HG03354 (cell line): ENCODE results near the gene SIX5.
A peak's percentile ranks its signal among the peaks of the same experiment; 100 is the strongest.

Experiments
- ATAC-seq: cut with Tn5 transposase; IDR thresholded peaks from one replicate; pipeline ENCODE4 v1.9.1; 2021; ENCODE audit warnings: mild to moderate bottlenecking; ENCODE audit not compliant: unreplicated experiment, poor library complexity, severe bottlenecking

SIX5 gene

DNA sequence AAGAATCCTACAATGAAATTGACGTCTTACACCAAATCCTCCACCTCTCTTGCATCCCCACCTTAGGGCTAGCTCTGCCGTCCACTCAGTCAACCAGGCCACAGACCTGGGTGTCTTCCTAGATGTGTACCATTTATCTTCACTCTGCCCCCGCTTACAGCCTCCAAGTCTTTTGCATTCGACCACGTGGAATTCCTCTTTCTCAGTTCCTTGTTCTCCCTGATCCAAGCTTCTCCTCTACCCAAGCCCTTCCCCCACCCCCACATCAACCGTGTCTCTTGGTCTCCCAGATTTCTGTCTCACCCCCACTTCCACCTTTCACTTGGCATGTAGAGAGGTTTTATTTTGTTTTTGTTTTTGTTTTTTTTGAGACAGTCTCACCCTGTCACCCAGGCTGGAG lies 24.8 kb upstream of the SIX5 start:
- no peak for ATAC-seq

DNA sequence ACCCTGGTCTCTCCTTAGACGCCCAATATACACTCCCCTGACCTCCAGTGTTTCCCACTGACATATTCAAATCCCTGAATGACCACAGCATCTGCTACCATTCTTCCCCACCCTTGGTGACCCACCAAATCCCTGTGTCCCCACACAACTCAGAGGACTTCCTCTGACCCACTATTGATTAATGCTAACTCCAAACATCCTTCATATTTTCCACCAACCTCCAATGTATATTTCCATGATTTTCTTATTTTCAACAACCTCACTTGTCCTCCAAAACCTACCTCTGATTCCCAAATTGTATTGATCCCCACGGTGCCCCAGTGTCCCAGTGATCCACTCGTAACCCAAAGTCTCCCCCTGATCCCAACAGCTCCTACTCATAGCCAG lies 24.1 kb upstream of the SIX5 start:
- ATAC-seq, result no peak

DNA sequence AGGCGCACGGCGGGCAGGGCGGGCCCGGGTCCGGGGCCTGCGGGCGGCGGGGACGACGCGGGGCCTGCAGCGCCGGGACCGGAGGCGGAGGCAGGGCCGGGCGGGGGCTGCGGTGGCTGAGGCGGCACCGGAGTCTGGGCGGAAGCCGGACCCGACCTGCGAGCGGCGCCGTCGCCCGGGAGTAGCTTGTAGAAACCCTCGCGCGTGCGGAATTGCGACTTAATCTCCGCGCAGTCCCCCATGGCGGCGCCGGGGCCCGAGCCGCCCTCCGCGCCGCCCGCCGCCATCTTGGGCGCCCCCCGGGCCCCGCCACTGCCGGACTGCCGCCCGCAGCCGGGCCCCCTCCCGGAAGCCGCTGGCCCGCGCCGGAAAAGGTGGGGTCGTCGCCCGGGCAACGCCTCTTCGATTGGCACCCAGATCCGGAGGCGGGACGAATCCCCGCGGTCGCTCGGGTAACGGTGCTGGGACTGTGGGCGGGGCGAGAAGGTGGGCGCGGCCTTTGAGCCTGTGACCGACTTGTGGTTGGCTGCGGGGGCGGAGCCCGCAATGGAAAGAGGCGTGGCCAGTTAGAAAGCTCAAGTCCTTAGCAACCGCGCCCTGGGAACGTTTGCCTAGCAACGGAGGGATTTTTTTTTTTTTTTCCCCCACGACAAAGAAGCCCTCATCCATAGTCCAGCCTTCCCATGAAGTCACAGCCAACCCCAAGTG lies 23.6 kb upstream of the SIX5 start, which contains the start of gene DMWD:
Gene DMWD, minus strand, starts transcription at position 376 of the 708 bp plus-strand sequence. Its CDS starts 89 bp downstream, at position 287.
- ATAC-seq, result peak; percentile 94

DNA sequence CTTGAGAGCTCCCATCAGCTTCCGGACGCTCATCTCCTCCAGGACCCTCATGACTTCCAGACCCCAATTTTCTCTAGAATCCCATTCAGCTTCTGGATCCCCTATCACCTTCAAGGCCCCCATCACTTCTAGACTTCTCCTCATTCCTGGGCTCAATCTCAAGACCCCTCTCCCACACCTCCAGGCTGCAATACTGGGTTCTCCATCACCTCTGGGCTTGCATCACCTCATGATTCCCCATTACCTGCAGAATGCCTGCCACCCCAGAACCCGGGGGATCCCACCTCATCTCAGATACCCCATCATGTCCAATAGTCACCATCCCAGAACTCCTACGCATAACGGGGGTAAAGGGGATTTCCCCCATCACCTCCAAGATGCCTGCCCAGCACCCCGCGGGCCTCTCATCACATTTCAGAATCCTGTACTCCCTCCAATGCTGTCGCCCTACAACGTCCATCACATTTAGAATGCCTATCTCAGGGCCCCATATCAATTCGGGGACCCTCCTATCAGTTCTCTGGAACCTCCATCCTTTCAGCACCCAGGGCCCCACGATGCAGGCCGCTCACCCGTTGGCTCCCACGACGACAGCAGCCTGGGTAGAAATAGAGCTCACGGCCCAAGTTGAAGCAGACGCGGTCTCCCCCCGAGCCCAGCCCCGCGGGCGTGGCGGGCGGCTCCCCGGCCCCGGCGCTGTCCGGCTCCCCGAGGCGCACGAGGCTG lies 22.9 kb upstream of the SIX5 start:
- ATAC-seq, result no peak

DNA sequence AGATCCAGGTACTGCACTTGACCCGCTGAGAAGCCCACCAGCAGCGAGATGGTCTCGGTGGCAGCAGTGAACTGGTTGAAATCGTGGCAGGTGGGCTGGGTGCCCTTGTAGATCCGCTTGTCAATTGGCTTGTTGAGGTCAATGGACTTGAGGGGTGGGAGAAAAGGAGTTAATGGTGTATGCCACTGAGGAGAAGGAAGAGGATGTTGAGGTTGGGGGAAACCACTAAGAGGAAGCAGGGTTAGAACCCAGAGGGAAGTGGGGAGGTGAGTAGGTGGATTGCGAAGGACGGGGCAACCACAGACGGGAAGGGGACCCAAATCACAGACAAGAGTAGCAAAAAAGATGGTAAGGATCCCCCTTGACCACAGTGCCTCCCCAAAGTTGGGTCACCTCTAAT lies 21.9 kb upstream of the SIX5 start:
- no peak for ATAC-seq

DNA sequence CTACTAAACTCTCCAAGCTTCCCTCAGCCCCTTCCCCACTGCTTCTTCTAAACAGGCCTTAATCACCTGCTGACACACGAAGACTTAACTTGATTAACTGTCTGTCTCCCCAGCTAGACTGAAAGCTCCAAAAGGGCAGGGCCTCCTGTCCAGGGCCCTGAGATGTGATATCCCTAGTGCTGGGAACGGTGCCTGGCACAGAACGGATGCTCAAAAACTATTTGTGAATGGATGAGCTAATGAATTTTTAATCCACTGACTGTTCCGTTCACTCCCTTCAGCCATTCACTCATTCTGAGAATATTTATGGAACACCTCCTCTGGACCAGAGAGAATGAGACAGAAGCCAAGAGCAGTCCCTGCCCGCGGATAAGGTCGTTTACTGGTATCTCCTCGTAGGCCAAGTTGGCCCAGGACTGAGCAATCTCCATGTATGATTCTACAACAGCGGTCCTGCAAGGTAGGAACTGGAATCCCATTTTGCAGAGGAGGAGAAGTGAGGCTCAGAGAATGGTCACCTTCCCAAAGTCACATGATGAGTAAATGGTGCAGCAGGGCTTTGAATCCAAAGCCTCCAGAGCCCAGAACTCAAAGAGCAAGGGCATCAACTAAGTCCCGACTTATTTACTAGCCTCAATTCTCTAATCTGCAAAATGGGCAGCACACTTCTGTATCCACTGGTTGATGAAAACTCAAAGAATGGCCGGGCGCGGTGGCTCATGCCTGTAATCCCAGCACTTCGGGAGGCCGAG lies 20.2 kb upstream of the SIX5 start:
- ATAC-seq, result no peak

DNA sequence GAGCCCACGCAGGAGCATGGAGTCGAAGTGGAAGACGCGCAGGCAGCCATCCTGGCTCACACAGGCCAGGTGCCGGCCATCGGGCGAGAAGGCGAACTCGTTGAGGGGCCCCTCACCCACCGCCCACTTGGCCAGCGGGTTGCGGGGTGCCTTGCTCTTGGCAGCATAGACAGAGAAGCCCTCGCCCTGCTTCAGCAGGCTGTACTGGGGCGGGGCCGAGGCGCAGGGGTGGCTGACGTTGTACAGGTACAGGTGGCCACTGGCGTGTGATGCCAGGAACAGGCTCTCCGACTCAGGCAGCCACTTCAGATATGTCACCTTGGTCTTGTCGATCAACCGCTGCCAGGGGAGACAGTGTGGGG lies 17.5 kb upstream of the SIX5 start:
- no peak for ATAC-seq

DNA sequence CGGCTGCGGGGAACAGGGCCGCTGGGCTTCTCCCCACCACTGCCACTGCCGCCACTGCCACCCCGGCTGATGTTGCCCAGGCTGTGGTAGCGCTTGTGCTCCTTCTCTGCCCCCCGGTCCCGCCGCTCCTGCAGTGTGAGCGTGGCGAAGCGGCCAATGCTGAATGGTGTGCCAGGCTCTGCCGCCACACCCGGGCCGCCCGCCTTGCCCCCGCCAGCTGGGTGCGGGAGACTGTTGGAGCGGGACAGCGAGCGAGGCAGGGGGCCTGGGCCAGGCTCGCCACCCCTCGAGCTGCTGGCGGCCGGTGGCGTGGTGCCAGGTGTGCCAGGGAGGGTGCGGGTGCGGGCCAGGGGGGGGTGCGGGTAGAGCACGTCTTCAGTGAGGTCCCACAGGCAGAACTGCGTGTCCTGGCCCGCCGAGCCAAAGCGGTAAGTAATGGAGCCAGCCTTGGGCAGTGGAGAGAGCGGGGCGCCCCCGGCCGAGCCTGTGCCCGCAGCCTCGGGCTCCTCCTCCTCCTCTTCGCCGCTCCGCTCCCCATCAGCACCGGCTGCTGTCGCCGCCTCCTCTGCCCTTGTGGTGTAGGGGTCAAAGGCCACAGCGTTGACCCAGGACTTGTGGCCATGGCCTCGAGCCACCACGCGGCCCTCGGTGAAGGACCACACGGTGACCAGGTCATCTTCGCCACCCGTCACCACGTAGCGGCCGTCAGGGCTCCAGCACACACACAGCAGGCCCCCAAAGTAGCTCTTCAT lies 16.9 kb upstream of the SIX5 start:
- no peak for ATAC-seq

DNA sequence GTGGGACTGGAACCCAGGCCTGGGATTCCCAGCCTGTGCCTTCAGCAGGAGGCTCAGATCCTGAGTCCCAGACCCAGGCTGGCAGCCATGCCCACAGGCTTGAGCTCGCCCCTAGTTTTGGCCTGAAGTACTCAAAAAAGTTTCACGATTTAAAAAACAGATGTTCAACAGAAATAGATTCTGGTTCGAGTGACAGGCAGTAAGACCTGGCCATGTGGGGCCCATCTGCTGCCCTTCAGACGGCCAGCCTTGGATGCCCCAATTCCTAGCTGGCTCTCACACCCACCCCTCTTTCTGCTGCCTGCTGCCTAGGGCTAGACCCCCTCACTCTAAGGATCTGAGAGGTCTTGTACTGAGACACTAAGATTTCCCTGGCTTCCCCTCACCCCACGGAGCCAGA lies 16.0 kb upstream of the SIX5 start:
- no peak for ATAC-seq

DNA sequence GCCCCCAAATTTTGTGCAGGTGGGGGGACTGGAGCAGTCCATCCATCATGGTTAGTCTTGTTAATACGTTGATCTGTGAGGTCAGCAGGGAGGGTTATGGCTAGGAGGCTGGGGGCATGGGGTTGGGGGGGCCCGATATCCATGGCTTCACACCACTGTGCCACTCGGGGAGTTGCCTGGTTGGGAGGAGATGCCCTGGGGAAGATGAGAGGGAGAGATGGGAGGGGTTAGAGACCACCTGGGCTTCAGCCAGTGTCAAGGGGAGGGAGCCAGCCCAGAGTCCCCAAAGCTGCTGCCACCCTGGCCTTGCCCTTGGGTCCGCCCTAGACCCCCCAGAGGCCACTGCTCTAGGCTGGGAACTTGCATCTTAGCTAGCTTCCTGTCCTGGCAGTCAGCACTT lies 15.0 kb upstream of the SIX5 start:
- no peak for ATAC-seq

DNA sequence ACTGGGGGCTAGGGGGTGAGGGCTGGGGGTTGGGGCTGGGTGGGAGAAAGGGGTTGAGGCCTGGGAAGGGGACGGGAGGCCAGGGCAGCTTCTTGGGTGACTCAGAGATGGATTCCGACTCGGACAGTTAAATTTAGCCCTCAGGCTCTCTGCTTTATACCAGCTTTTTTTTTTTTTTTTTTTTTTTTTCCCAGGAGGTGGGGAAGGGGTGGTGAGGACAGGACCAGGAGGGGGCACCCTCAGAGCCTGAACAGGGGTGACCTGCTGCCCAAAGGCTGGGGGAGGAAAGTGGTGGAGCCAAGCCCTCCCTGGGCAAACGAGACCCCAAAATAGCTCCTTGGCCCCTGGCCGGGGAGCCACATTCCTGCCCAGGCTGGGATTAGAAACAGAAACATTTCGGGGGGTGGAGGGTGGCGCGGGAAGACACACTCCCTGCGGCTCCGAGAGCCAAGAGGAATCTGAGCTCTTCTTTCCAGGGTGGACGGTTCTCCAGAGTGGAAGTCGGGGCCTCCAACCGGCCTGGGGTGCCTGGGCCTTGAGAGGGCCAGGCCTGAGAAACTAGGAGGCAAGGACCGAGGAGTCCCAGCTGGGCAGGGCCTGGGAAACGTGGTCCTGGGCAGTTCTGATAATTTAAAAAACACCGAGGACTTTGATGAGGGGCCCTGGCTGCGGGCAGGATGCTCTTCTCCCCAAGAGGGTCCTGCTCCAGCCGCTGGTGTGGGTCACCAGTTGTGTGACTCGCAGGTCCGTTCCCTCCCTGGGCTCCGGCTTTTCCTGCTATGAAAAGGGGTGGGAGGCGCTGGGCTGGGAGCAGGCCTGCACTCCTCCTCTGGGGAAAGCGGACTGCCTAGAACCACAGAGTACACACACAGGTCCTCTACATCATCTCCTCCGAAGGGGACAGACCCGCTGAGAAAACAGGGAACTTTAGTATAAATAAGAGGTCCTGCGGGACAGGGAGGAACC lies 14.1 kb upstream of the SIX5 start:
- no peak for ATAC-seq

DNA sequence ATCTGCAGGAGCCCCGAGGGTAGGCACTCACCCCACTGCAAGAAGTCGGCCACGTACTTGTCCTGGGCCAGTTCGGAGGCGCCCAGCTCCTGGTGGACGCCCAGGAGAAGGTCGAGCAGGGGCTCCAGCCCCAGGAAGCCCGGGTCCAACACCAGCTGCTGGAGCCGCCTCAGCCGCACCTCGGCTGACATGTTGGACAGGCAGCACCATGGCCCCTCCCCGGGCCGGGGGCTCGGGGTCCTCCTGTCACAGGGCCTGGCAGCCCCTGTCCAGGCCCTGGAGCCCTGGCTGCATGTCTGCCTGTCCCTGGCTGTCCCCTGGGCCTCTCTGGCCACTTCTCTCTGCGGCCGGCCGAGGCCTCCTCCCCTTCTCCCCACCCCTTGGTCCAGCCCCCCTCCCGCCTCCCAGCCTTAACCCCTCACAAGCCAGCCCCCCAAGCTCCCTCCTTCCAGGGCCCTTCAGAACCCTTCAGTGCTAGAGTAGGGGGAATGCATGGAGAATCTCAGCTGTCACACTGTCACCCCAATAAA lies 13.2 kb upstream of the SIX5 start, which contains the start of gene DMPK:
Gene DMPK, minus strand, starts transcription at position 329 of the 530 bp plus-strand sequence. Its CDS starts 138 bp downstream, at position 191.
- ATAC-seq, result no peak

DNA sequence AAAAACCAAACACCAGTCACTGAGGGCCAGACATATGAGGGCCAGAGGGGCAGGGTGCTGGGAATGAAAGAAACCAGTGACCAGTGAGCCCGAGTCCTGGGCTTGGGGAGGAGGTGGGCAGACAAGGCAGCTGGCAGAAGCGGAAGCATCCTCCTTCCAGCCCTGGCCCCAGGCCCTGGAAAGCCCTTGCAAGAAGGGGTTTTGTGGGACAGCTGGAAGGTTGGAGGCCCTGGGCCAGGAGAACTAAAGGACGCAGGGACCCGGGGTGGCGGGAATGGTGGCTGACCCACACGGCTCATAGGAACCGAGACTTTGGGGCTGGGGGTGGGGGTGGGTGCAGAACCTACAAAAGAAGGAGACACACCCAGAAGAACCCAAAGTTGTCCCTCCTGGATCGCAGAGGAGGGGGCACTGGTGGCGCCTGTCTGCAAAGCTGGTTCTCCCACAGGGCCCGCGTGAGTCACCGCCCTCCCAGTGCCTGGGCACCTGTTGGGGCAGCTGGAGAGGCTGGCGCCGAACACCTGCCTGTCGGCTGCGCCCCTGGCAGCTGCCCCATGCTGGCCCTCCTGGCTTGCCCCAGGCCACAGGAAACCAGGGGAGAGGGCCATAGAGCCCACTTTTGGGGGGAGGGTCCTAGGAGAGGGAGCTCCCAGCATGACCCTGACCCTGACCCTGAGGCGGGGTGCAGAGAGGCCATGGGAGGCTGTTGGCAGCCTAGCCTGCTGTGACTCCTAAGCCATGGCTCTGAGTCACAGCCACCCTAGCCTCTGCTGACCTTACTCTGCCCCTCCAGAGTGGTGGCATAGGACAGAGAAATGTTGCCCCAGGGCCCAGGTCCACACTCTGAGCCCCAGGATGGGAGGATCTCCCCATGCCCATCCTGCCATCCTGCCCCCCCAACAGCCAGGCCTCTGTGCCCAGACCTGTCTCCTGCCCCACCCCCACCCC lies 12.4 kb upstream of the SIX5 start:
- no peak for ATAC-seq

DNA sequence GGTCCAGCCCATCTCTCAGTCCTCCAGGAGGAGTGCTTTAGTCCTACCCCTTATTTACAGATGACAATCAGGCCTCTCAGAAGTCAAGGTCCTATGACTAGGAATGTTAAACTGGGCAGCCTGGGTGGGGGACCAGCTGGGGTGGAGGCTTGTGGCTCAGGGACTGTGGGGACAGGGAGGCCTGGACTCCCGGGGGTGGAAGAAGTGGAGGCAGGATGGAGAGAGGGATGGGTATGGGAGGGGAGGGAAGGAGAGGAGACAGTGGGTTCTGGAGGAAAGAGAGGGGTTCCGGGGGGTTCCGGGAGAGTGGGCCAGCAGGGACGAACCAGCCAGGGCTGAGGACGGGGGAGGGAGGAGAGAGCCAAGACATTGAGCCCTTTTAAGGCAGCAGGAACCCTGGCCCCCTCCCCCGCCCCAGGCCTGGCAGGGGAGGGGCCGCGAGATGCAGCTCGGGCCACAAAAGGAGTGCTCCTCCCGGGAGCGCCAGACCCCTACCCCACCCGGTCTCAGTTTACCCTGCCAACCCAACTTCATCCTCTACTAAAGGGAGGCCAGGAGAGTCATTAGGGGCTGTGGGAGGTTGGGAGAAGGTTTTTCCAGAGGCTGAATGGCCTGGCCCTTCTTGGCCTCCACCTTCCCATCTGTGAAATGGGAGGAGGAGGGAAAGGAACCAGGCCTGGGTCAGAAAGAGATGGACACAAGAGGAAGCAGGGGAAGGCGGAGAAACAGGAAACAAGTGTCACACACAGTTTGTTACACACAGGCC lies 11.6 kb upstream of the SIX5 start:
- no peak for ATAC-seq

DNA sequence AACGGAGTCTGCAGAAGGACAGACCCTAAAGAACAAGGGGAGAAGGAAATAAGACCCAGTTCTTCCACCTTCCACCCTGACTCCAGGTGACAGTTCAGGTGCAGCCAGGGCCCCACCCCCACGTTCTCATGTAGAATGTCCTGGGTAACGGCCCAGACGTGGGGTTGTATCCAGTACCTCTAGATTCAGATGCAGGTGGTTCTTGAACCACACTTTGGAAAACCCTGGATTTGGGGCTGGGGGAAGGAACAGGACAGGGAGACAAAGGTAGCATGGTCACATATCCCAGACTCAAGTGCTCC lies 11.0 kb upstream of the SIX5 start:
- no peak for ATAC-seq

DNA sequence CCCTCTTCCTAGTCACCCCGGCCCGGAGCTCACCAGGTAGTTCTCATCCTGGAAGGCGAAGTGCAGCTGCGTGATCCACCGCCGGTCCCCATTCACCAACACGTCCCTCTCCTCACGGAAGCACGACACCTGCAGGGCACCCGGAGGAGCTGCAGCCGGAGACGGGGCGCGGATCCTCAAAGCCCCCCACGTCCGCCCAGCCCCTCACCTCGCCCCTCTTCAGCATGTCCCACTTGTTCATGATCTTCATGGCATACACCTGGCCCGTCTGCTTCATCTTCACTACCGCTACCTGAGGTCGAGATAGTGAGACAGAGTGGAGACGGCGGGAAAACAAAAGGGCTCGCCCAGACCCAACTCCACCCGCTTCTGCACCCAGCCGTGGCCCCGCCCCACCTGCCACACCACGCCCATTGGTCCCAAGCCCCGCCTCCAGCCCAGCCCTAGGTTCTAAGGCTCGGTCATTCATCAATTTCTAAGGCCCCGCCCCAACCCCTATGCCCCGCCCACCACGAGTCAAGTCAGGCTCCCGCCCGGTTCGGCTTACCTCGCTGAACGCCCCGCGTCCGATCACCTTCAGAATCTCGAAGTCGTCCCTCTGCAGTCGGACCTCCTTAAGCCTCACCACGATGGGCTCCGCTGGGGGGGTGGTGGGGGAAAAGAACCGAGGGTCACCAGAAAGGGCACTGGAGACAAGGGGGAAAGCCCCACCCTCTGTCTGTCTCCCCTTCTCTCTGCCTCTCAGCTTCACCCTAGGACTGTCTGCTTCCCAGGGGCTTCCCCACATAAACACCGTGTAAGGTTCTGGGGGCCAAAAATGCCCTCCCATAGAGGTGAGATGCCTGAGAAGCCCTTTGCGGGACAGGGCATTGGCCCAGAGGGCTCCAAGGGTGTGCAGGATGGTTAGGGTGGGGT lies 10.4 kb upstream of the SIX5 start:
- peak; percentile 83 for ATAC-seq
